ENCODE data around the gene RPS6KC1. TPM values are rescaled to one million over a fixed set of nuclear protein-coding genes. Genes with fewer than 3 reads are reported as not detected.
"Not testable (repeated sequence)": the region's sequence is repeated elsewhere in the genome, so short reads cannot be mapped to it uniquely, and the experiment has no call there.

The RPS6KC1 gene
- total RNA-seq, 1 experiment from 2014 or later, result 20.5 TPM

DNA sequence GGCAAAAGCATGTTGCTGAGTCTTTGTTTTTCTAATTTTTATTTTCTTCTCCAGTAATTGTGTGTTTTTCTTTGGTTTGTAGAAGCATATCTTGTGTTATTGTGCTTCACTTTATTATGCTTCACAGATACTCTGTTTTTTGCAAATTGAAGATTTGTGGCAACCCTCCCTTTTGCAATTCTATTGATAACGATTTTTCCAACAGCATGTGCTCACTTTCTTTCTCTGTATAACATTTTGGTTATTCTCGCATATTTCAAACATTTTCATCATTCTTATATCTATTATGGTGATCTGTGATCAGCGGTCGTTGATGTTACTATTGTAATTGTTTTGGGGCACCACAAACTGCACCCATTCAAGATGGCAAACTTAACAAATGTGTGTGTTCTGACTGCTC lies 31.6 kb upstream of the RPS6KC1 start:
- Histone ChIP-seq H3K4me3 (ENCODE audit: low read depth in 2 of 2, low read length in 2 of 2) (no peak overlapping the region), H3K9me3 (ENCODE audit: control insufficient read depth, insufficient read depth, low read depth, low read length) (no peaks in the 10 kb centered on the region), H3K27me3 (ENCODE audit: control insufficient read depth, insufficient read depth, low read length) (no peaks in the 10 kb centered on the region; the same call in 1 of the 2 replicates), H3K27ac (ENCODE audit: low read length) (no peak overlapping the region), H3K36me3 (ENCODE audit: control insufficient read depth, insufficient read depth, low read length) (no peaks in the 10 kb centered on the region; the same call in 1 of the 2 replicates), H3K4me1 (ENCODE audit: control insufficient read depth, insufficient read depth, low read length) (peaks cover 3% of the 10 kb centered on the region)
- ChIA-PET CTCF (interaction anchor here (0.5 kb wide), 1 partner anchor 50 kb away, joined by 5 read pairs; no protein-coding TSS in a partner anchor), POLR2A (no interaction called here)
- in situ Hi-C loops (cut with HindIII; ENCODE audit: low pct_unique_long_range_greater_than_20kb, low sequenced_read_pairs) (no loop called here), intact Hi-C loops (cut with micrococcal nuclease; ENCODE audit: unreplicated experiment) (no loop called here)
- ATAC-seq, result no peak
- no TSS peak for BruUV-seq (replicated peaks)
- no peak for DNase-seq (ENCODE audit: low read depth, low spot score)
- TF ChIP-seq, protein P1, sequence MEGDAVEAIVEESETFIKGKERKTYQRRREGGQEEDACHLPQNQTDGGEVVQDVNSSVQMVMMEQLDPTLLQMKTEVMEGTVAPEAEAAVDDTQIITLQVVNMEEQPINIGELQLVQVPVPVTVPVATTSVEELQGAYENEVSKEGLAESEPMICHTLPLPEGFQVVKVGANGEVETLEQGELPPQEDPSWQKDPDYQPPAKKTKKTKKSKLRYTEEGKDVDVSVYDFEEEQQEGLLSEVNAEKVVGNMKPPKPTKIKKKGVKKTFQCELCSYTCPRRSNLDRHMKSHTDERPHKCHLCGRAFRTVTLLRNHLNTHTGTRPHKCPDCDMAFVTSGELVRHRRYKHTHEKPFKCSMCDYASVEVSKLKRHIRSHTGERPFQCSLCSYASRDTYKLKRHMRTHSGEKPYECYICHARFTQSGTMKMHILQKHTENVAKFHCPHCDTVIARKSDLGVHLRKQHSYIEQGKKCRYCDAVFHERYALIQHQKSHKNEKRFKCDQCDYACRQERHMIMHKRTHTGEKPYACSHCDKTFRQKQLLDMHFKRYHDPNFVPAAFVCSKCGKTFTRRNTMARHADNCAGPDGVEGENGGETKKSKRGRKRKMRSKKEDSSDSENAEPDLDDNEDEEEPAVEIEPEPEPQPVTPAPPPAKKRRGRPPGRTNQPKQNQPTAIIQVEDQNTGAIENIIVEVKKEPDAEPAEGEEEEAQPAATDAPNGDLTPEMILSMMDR (IDR thresholded peaks at IDR 0.05), result no peak
- TF ChIP-seq SIN3A (IDR thresholded peaks at IDR 0.05; ENCODE audit: borderline replicate concordance, insufficient read depth, low read depth, low read length) (no peak), TCF7L2 (IDR thresholded peaks at IDR 0.05; ENCODE audit: low read depth, low read length) (no peak), POLR2AphosphoS5 (IDR thresholded peaks at IDR 0.05; ENCODE audit: low read depth, low read length) (no peak)
- TF ChIP-seq, protein P2, sequence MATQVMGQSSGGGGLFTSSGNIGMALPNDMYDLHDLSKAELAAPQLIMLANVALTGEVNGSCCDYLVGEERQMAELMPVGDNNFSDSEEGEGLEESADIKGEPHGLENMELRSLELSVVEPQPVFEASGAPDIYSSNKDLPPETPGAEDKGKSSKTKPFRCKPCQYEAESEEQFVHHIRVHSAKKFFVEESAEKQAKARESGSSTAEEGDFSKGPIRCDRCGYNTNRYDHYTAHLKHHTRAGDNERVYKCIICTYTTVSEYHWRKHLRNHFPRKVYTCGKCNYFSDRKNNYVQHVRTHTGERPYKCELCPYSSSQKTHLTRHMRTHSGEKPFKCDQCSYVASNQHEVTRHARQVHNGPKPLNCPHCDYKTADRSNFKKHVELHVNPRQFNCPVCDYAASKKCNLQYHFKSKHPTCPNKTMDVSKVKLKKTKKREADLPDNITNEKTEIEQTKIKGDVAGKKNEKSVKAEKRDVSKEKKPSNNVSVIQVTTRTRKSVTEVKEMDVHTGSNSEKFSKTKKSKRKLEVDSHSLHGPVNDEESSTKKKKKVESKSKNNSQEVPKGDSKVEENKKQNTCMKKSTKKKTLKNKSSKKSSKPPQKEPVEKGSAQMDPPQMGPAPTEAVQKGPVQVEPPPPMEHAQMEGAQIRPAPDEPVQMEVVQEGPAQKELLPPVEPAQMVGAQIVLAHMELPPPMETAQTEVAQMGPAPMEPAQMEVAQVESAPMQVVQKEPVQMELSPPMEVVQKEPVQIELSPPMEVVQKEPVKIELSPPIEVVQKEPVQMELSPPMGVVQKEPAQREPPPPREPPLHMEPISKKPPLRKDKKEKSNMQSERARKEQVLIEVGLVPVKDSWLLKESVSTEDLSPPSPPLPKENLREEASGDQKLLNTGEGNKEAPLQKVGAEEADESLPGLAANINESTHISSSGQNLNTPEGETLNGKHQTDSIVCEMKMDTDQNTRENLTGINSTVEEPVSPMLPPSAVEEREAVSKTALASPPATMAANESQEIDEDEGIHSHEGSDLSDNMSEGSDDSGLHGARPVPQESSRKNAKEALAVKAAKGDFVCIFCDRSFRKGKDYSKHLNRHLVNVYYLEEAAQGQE (IDR thresholded peaks at IDR 0.05; ENCODE audit: insufficient read depth in 1 of 2, low read depth in 2 of 2, low read length in 1 of 2), result no peak

DNA sequence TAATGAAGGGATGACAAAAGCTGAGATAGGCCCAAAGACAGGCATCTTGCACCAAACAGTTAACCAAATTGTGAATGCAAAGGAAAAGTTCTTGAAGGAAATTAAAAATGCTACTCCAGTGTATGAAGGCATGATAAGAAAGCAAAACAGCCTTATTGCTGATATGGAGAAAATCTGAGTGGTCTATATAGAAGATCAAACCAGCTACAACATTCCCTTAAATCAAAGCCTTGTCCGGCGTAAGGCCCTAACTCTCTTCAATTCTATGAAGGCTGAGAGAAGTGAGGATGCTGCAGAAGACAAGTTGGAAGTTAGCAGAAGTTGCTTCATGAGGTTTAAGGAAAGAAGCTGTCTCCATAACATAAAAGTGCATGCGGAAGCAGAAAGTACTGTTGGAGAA lies 31.0 kb upstream of the RPS6KC1 start:
- Histone ChIP-seq H3K36me3 (ENCODE audit: control insufficient read depth, insufficient read depth, low read length) (no peaks in the 10 kb centered on the region; the same call in 1 of the 2 replicates), H3K4me3 (ENCODE audit: low read depth in 2 of 2, low read length in 2 of 2) (no peak overlapping the region), H3K27ac (ENCODE audit: low read length) (no peak overlapping the region), H3K27me3 (ENCODE audit: control insufficient read depth, insufficient read depth, low read length) (no peaks in the 10 kb centered on the region; the same call in 1 of the 2 replicates), H3K4me1 (ENCODE audit: control insufficient read depth, insufficient read depth, low read length) (no peaks in the 10 kb centered on the region; the same call in 1 of the 2 replicates), H3K9me3 (ENCODE audit: control insufficient read depth, insufficient read depth, low read depth, low read length) (no peaks in the 10 kb centered on the region; the same call in 1 of the 2 replicates)
- no TSS peak for BruUV-seq (replicated peaks)
- in situ Hi-C loops (cut with HindIII; ENCODE audit: low pct_unique_long_range_greater_than_20kb, low sequenced_read_pairs), result no loop called here
- TF ChIP-seq, protein P1 (IDR thresholded peaks at IDR 0.05), result no peak
- TF ChIP-seq, protein P2 (IDR thresholded peaks at IDR 0.05; ENCODE audit: insufficient read depth in 1 of 2, low read depth in 2 of 2, low read length in 1 of 2), result no peak
- TF ChIP-seq POLR2AphosphoS5 (IDR thresholded peaks at IDR 0.05; ENCODE audit: low read depth, low read length), result no peak
- no peak for TF ChIP-seq SIN3A (IDR thresholded peaks at IDR 0.05; ENCODE audit: borderline replicate concordance, insufficient read depth, low read depth, low read length)
- no peak for TF ChIP-seq TCF7L2 (IDR thresholded peaks at IDR 0.05; ENCODE audit: low read depth, low read length)
- no peak for ATAC-seq
- intact Hi-C loops (cut with micrococcal nuclease; ENCODE audit: unreplicated experiment), result no loop called here
- ChIA-PET CTCF (interaction anchor here (0.5 kb wide), 1 partner anchor 49 kb away, joined by 5 read pairs; no protein-coding TSS in a partner anchor), POLR2A (no interaction called here)
- no peak for DNase-seq (ENCODE audit: low read depth, low spot score)

DNA sequence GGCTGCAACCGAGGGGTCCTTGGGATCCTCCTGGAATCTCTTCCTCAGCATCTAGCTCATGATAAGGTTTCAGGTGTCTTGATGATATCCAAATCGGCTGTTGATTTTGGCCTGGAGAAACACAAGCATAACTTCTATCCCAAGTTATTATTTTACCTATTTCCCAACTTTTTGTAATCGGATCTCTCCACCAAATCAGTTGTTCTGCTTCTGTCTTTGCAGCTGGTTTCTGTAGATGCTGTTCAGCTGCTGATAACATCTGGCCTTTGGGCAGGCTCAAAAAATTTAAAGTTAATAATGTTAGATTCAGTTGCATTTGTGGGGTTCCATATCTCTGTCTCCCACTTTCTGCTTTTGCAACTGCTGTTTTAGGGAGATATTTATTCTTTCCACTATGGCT lies 24.0 kb upstream of the RPS6KC1 start:
- H3K27me3 ChIP-seq (ENCODE audit: control insufficient read depth, insufficient read depth, low read length); BruUV-seq (replicated peaks); H3K4me1 ChIP-seq (ENCODE audit: control insufficient read depth, insufficient read depth, low read length); ATAC-seq; CTCF ChIA-PET; H3K36me3 ChIP-seq (ENCODE audit: control insufficient read depth, insufficient read depth, low read length); in situ Hi-C loops (cut with HindIII; ENCODE audit: low pct_unique_long_range_greater_than_20kb, low sequenced_read_pairs); POLR2A ChIA-PET; H3K4me3 ChIP-seq (ENCODE audit: low read depth in 2 of 2, low read length in 2 of 2); H3K27ac ChIP-seq (ENCODE audit: low read length); intact Hi-C loops (cut with micrococcal nuclease; ENCODE audit: unreplicated experiment); DNase-seq (ENCODE audit: low read depth, low spot score); H3K9me3 ChIP-seq (ENCODE audit: control insufficient read depth, insufficient read depth, low read depth, low read length): not testable (repeated sequence)

All from Panc1 (cell line).